Thoracic aorta (tissue), 2 donors: ENCODE data around the gene RNF111. TPM values are rescaled to one million over a fixed set of nuclear protein-coding genes. Genes with fewer than 3 reads are reported as not detected.
"Not testable (repeated sequence)": the region's sequence is repeated elsewhere in the genome, so short reads cannot be mapped to it uniquely, and the experiment has no call there.

Experiments
- ATAC-seq: fragments of 150-250 bp; one replicate; pipeline ENCODE4 v1.8.0; 2017; ENCODE audit warnings: low read depth; ENCODE audit not compliant: insufficient number of reproducible peaks, low FRiP score
- DNase-seq: peaks from one replicate; pipeline ENCODE4 v3.0.0-alpha.2; 2020; ENCODE audit warnings: low spot score
- H3K27ac ChIP-seq, 2 donors: fragments of 200-600 bp; sonication (generic); 1 replicate in 1 of 2; 2 replicates in 1 of 2; pipeline ENCODE4 v1.5.1; 2016; ENCODE audit warnings: mild to moderate bottlenecking in 2 of 2, moderate library complexity in 2 of 2
- H3K27me3 ChIP-seq: fragments of 200-600 bp; sonication (generic); replicated peaks from 2 replicates; pipeline ENCODE4 v1.6.0; 2016; ENCODE audit warnings: mild to moderate bottlenecking; ENCODE audit not compliant: insufficient read depth
- H3K36me3 ChIP-seq: fragments of 200-600 bp; sonication (generic); one replicate; pipeline ENCODE4 v1.5.1; 2016
- H3K4me1 ChIP-seq, 2 donors: fragments of 200-600 bp; sonication (generic); 1 replicate in 1 of 2; 2 replicates in 1 of 2; pipeline versions ENCODE4 v1.5.1 to v1.6.0; 2016; ENCODE audit warnings: low read depth in 2 of 2, mild to moderate bottlenecking in 1 of 2; ENCODE audit not compliant: control insufficient read depth in 1 of 2
- H3K4me3 ChIP-seq: fragments of 200-600 bp; sonication (generic); 2 replicates; pipeline ENCODE4 v1.5.1; 2016; ENCODE audit warnings: mild to moderate bottlenecking
- H3K9me3 ChIP-seq: fragments of 200-600 bp; sonication (generic); 2 replicates; pipeline ENCODE4 v1.5.1; 2016
- total RNA-seq, 2 donors: library from RNA; depleted of rRNA; stranded (reverse); fragments of >200 nt; gene quantifications; one replicate each; pipeline versions ENCODE4 v1.1.0 to v1.2.3, GENCODE V29; 2016
- TF ChIP-seq, protein P1 (sequence below): fragments of 200-600 bp; sonication (generic); IDR thresholded peaks from one replicate; pipeline ENCODE4 v1.5.1; 2019; ENCODE audit warnings: antibody characterized with exemption

Gene RNF111
- total RNA-seq, 2 donors from 2014 or later = 33.8 to 34.1 TPM

DNA sequence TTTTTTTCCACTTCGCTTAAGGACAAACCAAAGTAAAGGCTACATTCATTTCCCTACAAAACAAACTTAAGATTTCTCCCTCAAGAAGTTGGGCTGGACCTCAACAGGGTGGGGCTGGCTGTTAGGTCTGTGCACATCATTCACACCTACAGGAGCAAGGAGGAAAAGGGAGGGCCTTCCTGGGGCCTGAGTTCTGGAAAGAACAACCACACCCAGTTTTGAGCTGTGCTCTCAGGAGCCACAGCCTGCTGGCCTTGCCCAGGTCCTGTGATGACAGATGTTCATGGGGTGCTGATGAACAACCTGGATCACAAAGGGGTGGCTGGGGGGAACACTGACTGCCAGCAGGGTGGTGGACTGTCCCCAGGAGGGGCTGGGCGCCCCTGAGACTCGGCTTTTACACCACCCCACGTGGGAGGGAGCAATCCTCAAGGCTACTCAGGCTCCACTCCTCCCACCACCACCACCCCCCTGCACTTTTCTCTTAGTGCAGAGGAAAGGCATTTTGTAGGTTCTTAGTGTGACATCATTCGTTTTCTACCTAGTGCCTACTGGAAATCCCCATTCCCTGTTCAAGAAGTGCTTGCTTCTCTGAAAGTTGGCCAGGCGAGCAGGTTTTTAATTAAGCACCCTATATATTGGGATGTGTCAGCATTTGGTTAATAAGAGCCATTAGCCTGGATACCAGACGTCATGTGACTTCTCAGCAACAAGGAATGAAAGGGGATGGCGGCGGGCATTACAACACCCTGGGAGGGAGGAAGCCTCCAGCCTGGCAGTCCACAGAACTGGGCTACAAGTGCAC, 153.2 kb downstream of the RNF111 start:
- DNase-seq (no peak), ATAC-seq (no peak)
- peaks cover 43% of the 10 kb centered on the region for H3K36me3 ChIP-seq
- H3K4me1 ChIP-seq = no peaks in the 10 kb centered on the region
- H3K4me3 ChIP-seq = no peak overlapping the region
- no peaks in the 10 kb centered on the region for H3K27me3 ChIP-seq
- TF ChIP-seq, protein P1, sequence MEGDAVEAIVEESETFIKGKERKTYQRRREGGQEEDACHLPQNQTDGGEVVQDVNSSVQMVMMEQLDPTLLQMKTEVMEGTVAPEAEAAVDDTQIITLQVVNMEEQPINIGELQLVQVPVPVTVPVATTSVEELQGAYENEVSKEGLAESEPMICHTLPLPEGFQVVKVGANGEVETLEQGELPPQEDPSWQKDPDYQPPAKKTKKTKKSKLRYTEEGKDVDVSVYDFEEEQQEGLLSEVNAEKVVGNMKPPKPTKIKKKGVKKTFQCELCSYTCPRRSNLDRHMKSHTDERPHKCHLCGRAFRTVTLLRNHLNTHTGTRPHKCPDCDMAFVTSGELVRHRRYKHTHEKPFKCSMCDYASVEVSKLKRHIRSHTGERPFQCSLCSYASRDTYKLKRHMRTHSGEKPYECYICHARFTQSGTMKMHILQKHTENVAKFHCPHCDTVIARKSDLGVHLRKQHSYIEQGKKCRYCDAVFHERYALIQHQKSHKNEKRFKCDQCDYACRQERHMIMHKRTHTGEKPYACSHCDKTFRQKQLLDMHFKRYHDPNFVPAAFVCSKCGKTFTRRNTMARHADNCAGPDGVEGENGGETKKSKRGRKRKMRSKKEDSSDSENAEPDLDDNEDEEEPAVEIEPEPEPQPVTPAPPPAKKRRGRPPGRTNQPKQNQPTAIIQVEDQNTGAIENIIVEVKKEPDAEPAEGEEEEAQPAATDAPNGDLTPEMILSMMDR = no peak
- no peaks in the 10 kb centered on the region for H3K9me3 ChIP-seq
- H3K27ac ChIP-seq = no peak overlapping the region

DNA sequence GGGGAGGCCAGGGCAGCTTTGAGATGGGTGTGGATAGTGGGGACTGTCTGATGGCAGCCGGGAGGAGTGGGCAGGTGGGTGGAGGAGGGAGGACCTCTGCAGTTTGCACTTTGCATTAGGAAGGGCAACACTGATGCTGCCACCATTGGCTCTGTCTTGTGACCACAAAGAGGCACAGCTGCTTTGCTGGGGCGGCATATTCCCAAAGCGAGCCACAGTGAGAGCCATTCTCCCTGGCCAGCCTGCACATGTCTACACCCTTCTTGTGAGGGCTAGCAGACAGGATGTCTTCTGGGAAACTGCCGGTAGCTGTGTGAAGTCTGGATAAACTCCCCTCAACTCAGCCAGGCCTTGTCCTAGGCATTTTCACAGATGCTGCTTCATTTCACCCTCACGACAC, 155.8 kb downstream of the RNF111 start:
- no peak for ATAC-seq
- H3K36me3 ChIP-seq = peaks cover 26% of the 10 kb centered on the region
- no peak overlapping the region for H3K27ac ChIP-seq
- DNase-seq = no peak
- peaks cover 6 to 8% of the 10 kb centered on the region in 2 donors for H3K4me1 ChIP-seq
- no peaks in the 10 kb centered on the region for H3K9me3 ChIP-seq
- H3K4me3 ChIP-seq = no peak overlapping the region
- TF ChIP-seq, protein P1 = no peak
- H3K27me3 ChIP-seq = no peaks in the 10 kb centered on the region

DNA sequence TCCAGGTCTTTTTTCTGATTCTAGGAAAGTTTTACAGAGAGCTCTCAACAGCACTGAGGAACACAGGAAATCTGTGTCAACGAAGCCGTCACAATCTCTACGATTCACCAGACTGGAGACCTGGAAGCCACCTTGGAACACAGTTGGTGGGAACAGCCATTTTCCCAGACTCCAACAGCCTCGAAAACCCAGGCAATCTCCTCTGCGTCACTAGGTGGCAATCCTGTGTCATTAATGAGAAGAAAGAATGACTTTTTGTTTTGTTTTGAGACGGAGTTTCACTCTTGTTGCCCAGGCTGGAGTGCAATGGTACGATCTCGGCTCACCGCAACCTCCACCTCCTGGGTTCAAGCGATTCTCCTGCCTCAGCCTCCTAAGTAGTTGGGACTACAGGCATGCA, 157.1 kb downstream of the RNF111 start:
- not testable (repeated sequence) for H3K27me3 ChIP-seq, ATAC-seq, DNase-seq, H3K4me3 ChIP-seq, H3K9me3 ChIP-seq, H3K27ac ChIP-seq
- Histone ChIP-seq H3K4me1 (peaks cover 12 to 19% of the 10 kb centered on the region in 2 donors), H3K36me3 (peaks cover 26% of the 10 kb centered on the region)

Other genes with a start within 250 kb of the RNF111 start
- gene ADAM10, start 238.0 kb upstream of the RNF111 start, total RNA-seq = 10 to 100 TPM; 41.2 to 63.1 TPM
- gene MINDY2, start 216.4 kb upstream of the RNF111 start, total RNA-seq = 10 to 100 TPM; 32.0 to 39.4 TPM
- 100 to 1,000 TPM in 1 of 2 donors, 10 to 100 TPM in 1; 50.9 to 146 TPM for gene SLTM, start 54.0 kb upstream of the RNF111 start, total RNA-seq
- under 1 TPM; 0.42 to 0.54 TPM for gene CCNB2, start 117.5 kb downstream of the RNF111 start, total RNA-seq
- not detected for gene LDHAL6B, start 219.2 kb downstream of the RNF111 start, total RNA-seq